SK-N-MC (cell line): ENCODE measurements around the gene ZBTB2.

Experiments used
- EZH2 ChIP-seq: fragments of 200-600 bp; sonication (generic); IDR thresholded peaks from one replicate; pipeline ENCODE4 v1.6.1; 2017; ENCODE audit warnings: antibody characterized with exemption
- FOXP2 ChIP-seq: optimal IDR thresholded peaks from 2 replicates; pipeline ENCODE3; 2011; ENCODE audit warnings: mild to moderate bottlenecking, moderate library complexity; ENCODE audit not compliant: insufficient read depth; ENCODE audit errors: extremely low read length, control extremely low read depth
- POLR2AphosphoS5 ChIP-seq: IDR thresholded peaks from 2 replicates; pipeline ENCODE4 v1.6.1; 2012; ENCODE audit warnings: mild to moderate bottlenecking, low read depth, low read length, borderline replicate concordance

DNA sequence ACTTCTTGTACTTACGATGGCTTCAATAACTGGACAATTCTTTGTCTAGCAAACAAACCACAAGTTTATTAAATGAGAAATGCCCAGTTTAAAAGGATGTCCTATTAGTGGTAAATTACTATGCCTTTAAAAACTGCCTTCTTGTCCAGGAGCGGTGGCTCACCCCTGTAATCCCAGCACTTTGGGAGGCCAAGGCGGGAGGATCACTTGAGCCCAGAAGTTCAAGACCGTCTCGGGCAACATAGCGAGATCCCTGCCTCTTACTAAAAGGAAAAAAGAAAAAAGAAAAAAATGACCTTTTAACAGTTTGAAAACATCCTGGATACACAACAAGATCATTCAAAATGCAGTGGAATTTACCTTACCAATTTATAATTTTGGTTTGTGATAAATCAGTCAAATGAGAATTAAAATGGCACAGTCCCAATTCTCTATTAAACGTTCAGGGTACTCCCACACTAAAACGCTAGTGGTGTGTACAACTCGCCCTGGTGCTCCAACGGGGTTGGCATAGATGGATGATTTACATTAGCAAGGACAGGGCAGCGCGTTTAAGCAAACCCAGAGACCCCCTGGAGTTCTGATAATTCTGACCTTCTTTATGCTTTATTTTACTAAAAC lies 2.3 kb downstream of the ZBTB2 start:
- TF ChIP-seq EZH2: no peak
- no peak for TF ChIP-seq POLR2AphosphoS5
- no peak for TF ChIP-seq FOXP2
